NK-92 (cell line): Measurements from ENCODE around the gene RAB28.

Source experiments
- DNase-seq: peaks from one replicate; lab custom pipeline; 2025; ENCODE audit not compliant: unreplicated experiment; lab: John Stamatoyannopoulos, UW

RAB28 gene

DNA sequence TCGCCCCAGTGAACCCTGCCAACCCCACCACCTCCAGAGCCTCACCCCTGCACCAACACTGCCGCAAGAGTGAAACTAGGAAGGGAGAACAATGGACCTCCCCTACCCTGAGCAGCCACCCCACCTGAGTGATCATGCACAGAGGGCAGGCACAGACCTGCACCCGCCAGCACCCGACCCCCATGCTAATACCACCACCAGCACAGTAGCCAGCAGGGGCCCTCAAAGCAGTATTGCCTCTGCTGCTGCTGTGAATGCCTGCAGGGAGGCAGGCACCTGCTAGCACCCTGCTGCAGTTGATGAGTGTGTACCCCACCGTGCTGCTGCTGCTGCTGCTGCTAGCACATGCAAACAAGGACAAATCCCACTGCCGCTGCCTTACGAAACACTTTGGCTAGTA is 100.1 kb downstream of the RAB28 start:
- DNase-seq, result no peak

DNA sequence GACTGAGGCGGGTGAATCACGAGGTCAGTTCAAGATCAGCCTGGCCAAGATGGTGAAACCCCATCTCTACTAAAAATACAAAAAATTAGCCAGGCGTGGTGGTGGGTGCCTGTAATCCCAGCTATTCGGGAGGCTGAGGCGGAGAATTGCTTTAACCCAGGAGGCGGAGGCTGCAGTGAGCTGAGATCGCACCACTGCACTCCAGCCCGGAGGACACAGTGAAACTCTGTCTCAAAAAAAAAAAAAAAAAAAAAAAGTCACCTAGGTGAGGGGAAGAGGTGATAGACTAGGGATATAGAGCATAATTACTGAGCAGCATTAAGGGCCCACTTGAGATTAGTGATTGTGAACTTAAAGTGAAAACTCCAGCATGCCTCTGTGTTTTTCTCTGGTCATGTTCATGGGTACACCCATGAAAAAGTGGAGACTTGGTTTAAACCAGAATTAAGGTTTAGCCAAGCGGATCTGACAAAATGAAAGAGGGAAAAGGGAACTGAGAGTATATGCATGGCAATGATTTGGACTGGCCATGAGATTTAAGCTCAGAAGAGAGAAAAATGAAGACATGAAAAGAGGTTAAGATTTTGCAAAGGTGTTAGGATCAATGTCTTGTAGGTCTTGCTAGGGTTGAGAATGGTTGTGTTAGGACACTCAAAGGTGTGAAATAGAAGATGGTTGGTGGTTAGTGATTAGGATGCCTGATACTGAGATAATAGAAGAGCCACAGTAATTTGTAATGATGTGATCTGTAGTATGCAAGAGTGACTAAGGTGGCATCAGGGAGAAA is 105.0 kb downstream of the RAB28 start:
- DNase-seq, result no peak

DNA sequence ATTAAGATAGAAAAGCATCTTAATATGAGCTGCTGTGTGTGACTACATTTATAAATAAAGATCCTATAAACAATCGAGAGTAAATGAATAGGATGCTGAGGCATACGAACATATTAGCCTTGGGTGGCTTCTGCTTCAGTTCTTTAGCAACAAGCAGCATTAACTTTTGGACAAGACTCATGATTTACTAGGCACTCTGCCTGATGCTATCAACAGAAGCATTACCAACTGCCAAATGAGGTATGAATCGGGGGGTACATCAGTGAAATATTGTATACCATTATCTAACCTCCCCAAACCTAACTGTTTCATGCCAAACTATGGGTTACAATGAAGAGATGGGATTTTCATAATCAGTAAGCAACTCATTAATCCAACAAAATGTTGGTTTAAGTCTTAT is 113.1 kb downstream of the RAB28 start:
- no peak for DNase-seq

DNA sequence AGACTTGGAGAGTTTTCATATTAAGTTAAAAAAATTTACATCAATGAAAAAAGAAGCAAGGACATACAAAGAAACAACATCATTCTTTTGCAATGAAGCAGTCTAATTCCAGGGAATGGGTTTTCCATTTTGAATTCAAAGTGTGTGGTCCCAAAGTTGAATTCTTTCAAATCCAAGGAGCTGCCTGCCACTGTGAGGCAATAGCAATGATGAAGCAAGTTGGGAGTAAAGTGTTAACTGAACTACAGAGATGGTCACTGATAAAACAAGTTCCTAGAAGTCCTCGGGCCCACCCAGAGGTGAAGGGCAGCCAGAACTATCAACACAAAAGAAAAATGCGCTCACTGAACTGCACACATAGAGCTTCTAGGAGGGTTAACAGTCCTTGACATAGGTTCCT is 115.9 kb downstream of the RAB28 start:
- no peak for DNase-seq

DNA sequence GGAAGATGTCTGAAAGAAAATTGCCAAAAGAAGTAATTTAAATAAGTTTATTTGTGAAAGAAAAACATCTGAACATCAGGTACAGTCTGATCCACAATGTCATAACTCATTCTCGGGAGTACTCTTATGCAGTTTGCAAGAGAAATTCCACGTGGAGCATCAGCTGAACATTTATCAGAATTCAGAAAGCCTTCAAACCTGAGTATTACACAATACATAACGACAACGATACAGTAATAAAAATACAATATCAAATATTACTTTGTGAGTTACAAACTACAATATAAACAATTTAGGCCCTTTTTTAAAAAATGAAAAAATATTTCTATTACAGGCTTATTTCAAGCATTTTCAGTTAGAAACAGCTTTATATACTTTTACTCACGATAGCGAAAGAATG is 116.4 kb downstream of the RAB28 start:
- DNase-seq, result no peak

DNA sequence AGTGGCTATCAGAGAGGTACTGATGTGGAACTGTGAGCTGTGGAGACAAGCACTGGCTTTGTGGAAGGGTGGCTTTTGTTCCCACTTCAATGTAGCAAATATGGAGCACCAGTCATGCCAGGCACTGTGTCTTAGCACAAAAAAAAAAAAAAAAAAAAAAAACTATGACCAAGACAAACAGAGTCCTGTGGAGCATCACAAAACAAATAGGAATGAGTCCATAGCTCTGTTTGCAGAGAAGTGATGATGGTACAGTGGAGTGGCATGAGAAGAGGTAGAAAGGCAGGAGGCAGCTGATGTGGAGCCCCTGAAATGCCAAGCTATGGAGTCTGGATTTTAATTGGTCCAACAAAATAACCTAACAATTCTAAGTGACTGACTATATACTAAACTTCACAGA is 116.9 kb downstream of the RAB28 start:
- DNase-seq, result no peak

DNA sequence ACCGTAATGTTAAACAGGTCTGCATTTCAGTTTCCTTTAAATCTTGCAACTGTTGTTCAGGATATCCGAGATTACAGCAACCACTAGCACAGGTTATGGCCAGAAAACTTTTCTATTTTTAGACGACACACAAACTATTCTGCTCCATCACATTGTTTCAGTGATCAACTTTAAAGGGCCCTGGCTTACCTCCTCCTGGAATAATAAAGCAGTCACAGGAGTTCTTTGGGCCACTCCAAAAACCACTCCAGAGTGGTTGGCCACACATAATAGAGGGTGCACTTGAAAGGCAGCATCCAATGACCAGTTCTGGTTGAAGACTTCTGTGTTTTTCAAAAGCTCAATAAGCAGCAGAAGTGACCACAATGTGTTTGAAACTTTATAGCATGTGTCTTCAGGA is 118.9 kb downstream of the RAB28 start:
- no peak for DNase-seq

DNA sequence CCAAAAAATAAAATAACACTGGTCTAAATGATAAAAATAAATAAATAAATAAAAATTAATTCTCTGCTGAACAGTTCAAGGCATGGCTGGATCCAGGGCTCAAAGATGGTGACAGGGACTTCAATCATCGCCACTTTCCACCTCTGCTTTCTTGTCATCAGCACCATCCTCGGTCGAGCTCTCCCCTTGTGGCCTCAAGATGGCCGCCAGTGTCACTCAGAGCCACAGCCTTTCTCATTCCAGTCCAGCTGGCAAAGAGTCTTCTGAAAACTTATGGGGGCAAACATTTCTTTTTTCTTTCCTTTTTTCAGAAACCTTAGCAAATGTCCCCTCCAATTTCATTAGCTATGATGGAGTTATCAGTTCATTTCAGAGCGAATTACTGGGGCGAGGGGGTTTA is 119.5 kb downstream of the RAB28 start:
- no peak for DNase-seq

DNA sequence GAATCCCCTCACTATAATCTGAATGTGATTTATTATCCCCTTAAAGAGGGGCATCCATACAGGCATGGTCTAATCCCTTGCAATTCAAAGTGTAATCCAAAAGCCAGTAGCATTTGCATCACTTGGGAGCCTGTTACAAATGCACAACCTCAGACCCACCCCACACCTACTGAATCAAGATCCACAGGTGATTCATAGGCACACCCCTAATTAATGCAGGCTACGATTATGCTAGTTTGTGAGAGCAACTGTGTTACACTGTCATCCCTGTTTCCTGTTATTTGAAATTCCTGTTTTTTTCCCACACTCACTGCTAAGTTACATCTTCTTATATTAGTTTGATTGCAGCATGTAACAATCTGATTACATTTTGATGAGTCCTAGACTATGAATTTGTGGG is 120.0 kb downstream of the RAB28 start:
- no peak for DNase-seq

DNA sequence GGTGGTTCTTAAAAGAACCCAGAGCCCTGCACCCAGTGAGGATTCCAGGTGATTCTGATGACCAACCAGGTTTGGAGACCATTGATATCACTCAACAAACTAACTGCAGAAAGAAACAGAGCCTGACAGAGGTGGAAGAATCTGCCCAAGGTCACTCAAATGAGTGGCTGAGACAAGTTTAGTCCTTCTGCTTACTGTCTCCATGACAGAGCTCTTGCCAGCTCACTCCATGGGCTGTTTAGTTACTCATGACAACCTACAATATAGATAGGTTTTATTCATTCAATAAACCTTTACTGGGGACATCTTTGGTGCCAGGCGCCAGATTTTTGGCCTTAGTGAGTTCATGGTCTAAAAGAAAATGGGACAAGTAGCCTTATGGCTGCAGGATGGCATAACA is 124.3 kb downstream of the RAB28 start:
- no peak for DNase-seq

DNA sequence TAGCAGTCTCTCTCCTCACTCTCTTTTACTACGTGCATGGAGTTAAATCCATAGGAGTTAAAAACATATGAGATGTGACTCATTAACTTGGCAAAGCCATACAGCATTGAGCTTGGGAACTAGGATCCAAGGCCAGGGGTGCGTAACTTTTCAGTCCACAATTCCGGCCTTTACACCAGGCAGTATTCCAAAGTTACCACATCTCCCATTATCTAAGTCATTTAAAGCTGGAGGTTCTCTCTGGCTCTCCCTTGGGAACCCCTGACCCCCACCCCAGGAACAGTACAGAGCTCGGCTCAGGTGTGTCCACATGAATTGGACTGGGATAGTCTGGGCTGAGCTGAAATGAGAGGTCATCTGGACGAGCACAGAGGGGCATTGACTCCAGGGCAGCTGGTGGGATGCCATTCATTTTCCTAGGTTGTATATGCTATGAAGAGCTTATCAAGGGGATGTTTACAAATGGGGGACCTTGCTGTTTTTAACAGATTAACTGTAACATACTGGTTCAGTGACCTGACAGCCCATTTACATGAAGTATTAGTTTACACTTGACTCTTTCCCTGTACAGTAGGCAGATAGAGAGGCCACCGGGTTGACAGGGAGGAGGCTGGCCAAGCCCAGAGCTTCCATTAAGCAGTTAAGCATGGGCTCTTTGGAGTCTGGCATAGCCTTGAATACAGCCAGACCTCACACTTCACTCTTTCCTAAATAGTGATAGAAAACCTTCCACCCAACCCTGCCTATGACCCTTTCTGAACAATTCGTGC is 128.8 kb downstream of the RAB28 start:
- DNase-seq, result no peak

DNA sequence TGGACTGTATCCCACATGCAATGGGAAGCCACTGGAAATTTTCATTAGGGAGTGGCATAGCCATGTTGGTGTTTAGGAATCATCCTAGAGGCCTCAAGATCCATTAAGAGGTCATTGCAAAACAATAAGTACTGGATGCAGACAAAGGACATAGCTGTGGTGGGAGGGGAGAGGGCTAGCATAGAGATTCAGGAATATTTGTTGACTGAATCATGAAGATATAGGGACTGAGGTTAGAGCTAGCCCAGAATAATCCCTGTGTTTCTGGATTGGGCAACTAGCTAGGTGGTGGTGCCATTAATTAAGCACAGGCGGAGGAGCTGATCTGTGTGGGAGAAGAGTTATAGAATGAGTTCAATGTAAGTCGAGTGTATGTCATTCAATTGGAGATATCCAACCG is 135.0 kb downstream of the RAB28 start:
- DNase-seq, result no peak

DNA sequence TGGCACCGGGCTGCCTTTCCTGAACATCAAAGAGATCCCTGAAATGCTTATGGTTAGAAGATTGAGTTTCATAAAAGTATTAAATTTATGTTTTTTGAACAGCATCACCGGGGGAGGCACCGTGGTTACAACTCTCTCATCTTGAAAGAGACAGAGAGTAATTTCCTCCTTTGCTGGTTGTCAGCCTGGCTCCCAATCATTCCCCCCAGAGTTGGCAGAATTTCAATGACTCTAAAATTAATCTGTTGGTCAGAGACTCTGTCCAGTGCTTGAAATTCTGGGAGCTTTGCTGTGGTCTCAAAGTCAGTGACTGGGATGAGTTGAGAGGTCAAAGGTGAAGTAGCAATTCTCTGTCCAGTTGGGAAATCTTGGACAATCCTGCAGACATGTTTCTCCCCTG is 135.9 kb downstream of the RAB28 start:
- DNase-seq, result no peak

DNA sequence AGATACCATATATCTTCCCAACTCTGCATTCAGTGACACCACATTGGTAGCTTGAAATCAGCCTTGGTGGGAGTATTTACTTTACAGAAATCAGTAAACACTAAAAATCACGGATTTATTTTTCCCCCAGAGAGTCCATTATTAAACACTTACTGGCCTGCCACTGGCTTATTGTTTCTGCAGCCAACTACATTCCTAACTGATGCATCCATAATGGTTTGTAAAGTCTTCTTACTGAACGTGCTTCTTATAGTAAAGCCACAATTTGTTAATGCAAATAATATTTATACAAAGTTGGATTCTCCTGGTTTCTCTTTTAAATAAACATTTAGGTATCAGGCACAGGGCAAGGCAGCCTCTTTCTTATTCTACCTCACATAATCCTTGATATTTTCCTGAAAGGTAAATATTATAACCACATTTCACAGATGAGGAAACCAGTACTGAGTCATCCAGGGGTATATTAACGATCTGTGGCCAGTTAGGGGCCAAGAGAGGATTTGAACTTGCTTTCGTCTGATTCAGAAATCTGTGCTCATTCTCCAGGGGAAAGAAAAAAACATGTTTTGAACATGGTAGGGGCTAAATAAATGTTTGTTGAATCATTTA is 136.5 kb downstream of the RAB28 start:
- no peak for DNase-seq

DNA sequence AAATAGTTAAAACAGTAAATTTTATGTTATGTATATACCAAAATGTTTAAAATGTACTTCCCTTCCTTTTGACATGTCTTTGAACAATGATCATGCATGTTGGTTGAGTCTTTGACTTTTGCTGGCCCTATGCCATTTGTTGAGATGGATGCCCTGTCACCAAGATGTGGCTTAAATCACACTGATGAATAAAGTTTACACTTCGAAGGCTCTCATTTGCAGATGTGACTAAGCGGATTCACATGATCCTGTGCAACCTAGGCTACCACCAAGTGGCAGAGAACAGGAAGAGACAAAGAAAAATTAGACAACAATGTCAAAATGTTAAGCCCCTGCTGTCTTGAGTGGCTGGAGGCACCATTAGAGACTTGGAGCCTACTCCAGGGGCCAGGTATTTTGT is 139.9 kb downstream of the RAB28 start:
- no peak for DNase-seq

DNA sequence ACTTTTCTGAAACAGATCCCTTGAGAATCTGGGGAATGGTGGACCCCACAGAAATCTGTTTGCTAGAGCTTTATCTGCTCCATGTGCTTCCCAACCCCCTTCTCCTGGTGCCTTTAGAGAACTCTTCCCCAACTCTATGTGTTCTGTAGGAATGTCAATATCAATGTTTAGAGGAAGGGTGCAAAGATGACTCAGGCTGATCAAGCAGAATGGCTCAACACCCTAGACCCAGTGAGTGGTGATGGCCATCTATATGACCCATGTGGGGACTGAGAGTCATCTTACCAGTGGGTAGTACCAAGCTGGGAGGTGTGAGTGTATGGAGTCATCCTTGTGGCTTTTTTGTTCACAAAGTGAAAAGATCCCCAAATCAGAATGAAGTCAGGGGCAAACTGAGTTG is 143.5 kb downstream of the RAB28 start:
- no peak for DNase-seq

DNA sequence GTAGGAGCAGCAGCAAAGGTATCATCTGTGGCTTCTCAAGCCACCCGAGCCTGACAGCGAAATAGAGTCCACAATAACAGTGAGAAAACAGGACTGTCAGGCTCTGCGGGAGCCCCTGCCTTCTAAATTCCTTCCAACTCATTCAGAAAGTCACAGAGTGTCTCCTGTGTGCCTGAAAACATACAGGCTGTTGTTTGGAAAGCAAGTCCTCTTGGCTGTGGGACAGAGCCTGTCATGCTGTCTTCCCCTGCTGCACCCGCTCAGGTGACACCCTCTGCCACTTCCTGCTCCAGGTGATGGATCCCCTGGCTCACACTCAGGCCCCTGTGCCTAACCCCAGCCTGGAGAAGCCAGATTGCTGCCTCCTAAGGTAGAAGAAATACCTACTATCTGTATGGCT is 152.3 kb downstream of the RAB28 start:
- DNase-seq, result no peak

DNA sequence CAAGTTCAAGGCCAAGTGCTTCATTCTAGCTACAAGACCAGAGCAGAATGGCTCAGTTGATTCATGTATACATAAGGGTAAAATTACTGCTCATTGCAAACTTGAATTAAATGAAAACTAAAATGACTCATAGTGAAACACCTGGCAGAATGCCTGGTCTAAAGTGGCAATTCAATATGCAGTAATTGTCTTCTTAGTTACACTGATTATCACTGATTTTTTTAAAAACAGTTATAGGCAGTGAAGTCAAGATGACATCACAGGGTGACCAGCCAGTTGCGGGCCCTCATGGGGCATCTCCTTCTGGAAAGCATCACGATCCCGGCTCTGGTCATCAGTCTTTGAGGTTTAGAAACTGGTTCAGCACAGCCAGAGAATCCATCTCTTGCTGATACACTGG is 154.2 kb downstream of the RAB28 start:
- DNase-seq, result no peak

DNA sequence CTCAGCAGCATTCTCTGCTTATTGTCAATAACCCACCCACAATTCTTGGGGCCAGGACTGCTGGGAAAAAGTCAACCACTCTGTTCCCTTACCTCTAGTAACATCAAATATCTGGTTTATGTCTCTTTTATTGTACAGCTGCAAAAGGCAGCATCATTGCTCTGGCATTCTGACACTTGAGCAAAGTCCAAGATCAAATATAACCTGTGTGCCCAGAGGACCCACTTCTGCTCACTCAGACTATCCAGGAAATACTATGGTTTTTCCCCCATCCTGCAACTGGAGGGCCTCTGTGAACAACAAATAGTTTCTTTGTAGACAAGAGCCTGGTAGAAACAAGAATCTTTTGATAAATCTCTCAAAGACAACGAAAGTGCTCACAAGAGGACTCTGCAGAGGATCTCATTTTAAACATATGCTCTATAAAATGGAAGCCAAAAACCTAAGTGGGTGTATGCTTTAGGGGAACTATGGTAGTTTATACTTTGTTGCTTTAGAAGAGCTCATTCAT is 154.7 kb downstream of the RAB28 start:
- no peak for DNase-seq

DNA sequence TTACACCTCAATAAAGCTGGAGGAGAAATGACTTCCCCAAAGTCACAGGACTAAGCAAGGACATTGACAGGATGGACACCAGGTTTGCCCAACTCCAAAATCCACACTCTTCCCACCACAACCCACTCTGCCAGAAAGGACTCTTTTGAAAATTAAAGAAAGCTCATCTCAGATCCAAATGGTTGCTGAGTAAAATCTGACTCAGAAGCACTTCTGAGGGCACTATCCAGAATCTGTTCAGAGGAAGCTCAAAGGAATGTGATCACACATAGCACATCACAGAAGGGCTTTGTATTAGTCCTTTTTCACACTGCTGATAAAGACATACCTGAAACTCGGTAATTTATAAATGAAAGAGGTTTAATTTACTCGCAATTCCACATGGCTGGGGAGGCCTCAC is 155.5 kb downstream of the RAB28 start:
- DNase-seq, result no peak

DNA sequence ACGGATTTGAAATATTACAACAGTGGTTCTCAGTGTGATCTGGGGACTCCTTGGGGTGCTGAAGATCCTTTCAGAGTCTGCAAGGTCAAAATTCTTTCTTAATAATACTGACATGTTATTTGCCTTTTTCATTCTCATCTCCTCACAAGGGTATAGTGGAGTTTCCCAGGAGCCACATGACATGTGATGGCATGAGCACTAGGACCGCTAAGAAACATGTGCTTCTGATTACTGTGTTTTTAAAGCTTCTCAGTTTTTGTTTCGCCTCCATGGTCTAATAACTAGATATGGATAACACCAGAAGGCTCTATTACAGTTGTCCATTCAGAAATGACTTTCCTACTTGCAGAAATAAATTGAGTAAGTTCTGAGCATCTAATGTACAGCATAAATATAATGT is 156.1 kb downstream of the RAB28 start:
- no peak for DNase-seq

DNA sequence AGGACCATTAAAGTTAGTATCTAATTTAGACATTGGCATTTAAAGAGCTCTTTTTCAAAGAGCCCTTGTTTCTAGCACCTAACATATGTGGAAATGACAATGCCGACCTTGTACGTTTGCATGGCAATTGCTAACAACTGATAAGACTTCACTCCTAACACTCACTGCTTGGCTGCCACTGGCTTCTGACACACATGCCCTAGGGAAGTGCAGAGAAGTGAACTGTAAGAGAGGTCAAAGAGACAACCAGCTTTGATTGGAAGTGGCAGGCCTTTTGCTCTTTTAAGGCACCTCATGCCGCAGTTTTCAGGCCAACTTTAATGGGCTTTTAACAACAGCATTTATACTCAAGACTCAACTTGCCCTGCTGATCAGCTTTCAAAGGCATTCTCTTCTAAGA is 158.4 kb downstream of the RAB28 start:
- no peak for DNase-seq
